Mesothelial cell of epicardium (in vitro differentiated cells): ENCODE data around the gene BRMS1. TPM values are rescaled to one million over a fixed set of nuclear protein-coding genes. Genes with fewer than 3 reads are reported as not detected.

Source experiments
- DNase-seq, 2 experiments: peaks; one replicate each; pipeline ENCODE4 v3.0.0; 2021; ENCODE audit warnings: low spot score in 2 of 2; ENCODE audit not compliant: unreplicated experiment in 2 of 2
- H3K27ac Mint-ChIP-seq: 2 replicates; pipeline ENCODE4 v1.8.0; 2021; ENCODE audit warnings: mixed read lengths
- H3K27me3 Mint-ChIP-seq: 2 replicates; pipeline ENCODE4 v1.8.0; 2021; ENCODE audit warnings: low read depth, mixed read lengths
- H3K36me3 Mint-ChIP-seq: 2 replicates; pipeline ENCODE4 v1.8.0; 2021; ENCODE audit warnings: mixed read lengths
- H3K4me1 Mint-ChIP-seq: 2 replicates; pipeline ENCODE4 v1.8.0; 2021; ENCODE audit warnings: mixed read lengths
- H3K4me3 Mint-ChIP-seq: 2 replicates; pipeline ENCODE4 v1.8.0; 2021; ENCODE audit warnings: mild to moderate bottlenecking, moderate library complexity, mixed read lengths
- H3K9me3 Mint-ChIP-seq: 2 replicates; pipeline ENCODE4 v1.8.0; 2021; ENCODE audit warnings: mixed read lengths
- total RNA-seq: library from RNA; stranded (reverse); gene quantifications from 3 replicates; pipeline ENCODE4 v1.2.1, GENCODE V29; 2021
- TF ChIP-seq, protein P1 (sequence below): fragments of 200-600 bp; sonication (generic); IDR thresholded peaks from one replicate; pipeline ENCODE4 v1.5.0; 2021; ENCODE audit warnings: antibody characterized with exemption; ENCODE audit not compliant: unreplicated experiment

The BRMS1 gene
- total RNA-seq, 1 donor from 2014 or later, result 25.0 TPM

DNA sequence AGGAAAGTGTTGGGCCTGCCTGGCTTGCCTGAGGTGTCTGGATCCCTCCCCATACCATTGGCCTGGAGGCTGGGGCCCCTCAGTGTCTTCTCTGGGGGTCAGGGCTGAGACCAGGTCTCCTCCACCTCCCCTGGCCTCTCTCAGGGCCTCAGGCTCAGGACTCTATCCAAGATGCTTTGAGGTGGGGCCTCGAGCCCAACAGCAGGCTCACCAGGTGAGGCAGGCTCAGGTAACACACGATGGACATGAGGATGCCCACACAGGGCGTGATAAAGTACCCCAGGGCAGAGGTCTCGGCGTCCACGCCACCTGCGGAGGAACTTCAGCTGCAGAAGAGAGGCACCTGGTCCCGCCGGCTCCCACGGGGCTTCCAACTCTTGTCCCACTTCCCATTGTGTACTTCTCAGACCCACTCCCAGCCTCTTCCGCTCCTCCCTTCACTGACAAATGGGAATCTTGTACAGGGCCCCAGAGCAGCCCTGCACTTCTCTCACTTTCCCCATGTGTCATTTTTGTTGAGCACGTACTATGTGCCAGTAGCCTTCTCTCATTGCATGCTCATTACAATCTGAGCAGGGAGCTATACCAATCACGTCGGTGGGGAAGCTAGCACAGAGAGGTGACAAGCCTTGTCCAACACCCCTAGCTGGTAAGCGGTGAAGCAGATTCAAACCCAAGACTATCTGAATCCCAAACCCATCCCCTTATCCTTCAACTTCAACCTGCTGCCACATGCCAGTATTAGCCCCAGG, 22.8 kb upstream of the BRMS1 start:
- no peak overlapping the region for H3K4me3 Mint-ChIP-seq
- no peaks in the 10 kb centered on the region for H3K9me3 Mint-ChIP-seq
- DNase-seq, result no peak
- H3K4me1 Mint-ChIP-seq, result peaks cover 20% of the 10 kb centered on the region
- H3K36me3 Mint-ChIP-seq, result peaks cover 5% of the 10 kb centered on the region
- peak overlapping the region; percentile 10 for H3K27ac Mint-ChIP-seq
- H3K27me3 Mint-ChIP-seq, result no peaks in the 10 kb centered on the region
- TF ChIP-seq, protein P1, sequence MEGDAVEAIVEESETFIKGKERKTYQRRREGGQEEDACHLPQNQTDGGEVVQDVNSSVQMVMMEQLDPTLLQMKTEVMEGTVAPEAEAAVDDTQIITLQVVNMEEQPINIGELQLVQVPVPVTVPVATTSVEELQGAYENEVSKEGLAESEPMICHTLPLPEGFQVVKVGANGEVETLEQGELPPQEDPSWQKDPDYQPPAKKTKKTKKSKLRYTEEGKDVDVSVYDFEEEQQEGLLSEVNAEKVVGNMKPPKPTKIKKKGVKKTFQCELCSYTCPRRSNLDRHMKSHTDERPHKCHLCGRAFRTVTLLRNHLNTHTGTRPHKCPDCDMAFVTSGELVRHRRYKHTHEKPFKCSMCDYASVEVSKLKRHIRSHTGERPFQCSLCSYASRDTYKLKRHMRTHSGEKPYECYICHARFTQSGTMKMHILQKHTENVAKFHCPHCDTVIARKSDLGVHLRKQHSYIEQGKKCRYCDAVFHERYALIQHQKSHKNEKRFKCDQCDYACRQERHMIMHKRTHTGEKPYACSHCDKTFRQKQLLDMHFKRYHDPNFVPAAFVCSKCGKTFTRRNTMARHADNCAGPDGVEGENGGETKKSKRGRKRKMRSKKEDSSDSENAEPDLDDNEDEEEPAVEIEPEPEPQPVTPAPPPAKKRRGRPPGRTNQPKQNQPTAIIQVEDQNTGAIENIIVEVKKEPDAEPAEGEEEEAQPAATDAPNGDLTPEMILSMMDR, result no peak

DNA sequence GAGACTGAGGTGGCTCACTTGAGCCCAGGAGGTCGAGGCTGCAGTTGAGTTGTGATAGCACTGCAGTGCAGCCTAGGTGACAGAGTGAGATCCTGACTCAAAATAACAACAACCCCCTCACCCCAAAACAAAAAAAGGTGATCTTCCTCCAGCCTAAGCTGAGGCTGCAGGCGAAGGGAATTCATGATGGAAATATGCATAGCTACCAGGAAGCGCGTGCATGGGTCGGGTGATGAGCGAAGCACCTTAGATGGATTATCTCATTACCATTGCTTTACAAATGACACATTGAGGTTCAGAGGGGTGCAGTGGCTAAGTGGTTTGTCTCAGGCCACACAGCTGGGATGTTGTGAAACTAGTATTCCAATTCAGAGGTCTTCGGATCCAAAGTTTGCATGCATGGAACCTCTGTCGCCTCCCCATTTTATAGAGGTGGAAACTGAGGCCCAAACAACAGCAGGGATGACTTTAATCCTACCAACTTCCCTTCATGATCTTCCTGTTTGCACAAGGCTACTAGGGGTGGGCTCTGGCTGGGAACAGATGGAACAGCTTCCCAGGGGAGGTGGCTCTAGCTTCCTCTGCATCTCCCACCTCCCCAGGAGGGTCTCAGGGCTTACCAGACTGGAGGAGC, 22.1 kb upstream of the BRMS1 start:
- Mint-ChIP-seq H3K27ac (no peak overlapping the region), H3K36me3 (peaks cover 10% of the 10 kb centered on the region), H3K4me1 (peaks cover 18% of the 10 kb centered on the region), H3K27me3 (no peaks in the 10 kb centered on the region), H3K9me3 (no peaks in the 10 kb centered on the region), H3K4me3 (no peak overlapping the region)
- TF ChIP-seq, protein P1, result no peak
- DNase-seq, result no peak

DNA sequence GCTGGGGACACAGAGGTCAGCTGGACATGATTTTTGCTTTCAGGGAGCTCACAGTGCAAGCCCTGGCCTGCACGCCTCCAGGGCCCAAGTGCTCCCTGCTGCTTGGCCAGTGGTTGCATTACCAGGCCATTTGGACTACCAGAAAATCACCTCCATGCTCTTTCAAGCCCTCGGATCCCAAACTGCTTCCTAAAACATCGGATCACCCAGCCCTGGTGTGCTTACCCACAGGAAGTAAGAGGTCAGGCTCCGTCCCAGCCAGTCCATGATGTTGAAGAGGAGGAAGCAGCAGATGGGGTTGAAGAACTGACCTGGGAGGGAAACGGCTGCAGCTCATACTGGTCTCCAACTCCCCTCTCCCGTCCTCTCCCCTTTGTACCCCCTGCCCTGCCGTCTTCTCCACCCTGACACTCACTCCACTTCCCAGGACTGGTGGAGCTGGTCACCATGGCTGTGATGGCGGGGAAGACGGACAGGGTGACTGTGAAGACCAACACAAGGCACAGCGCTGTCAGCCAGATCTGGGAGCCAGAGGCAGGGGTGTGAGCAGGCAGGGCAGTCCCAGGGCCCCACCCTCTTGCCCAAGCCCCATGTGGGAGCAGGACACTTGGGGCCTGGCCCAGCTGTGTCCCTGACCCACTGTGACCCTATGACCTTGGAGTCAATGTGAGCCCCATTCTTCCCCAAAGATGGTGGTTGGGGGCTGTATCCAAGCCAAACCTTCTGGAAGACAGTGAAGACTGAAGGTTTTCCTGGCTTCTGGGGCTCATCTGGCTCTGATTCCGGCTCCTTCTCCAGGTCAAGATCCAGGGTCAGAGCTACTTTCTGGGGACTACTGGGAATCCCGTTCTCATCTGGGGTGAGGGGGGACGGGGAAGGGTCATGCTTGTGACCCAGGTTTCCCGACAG, 21.1 kb upstream of the BRMS1 start:
- Mint-ChIP-seq H3K9me3 (no peaks in the 10 kb centered on the region), H3K4me1 (peaks cover 17% of the 10 kb centered on the region), H3K36me3 (peaks cover 10% of the 10 kb centered on the region), H3K4me3 (no peak overlapping the region), H3K27ac (no peak overlapping the region), H3K27me3 (no peaks in the 10 kb centered on the region)
- TF ChIP-seq, protein P1, result no peak
- DNase-seq, result no peak

DNA sequence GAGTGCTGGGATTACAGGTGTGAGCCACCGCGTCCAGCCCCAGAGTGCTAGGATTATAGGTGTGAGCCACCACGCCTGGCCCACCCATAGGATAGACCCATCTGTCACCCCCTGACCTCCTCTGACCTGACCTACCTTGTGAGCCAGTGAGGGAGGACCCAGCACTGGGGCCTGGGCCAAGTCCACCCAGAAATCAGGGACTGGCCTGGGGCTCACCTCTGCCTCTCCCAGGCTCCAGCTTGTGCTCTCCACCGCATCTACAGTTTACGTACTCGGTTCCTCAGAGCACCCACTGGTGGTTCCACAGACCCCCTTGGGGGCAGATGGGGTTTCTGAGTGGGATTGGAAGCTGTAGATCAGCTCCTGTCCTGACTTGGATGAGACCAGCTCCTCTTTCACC, 20.3 kb upstream of the BRMS1 start:
- Mint-ChIP-seq H3K36me3 (peaks cover 10% of the 10 kb centered on the region), H3K27me3 (no peaks in the 10 kb centered on the region), H3K27ac (no peak overlapping the region), H3K4me1 (peaks cover 10% of the 10 kb centered on the region), H3K4me3 (no peak overlapping the region), H3K9me3 (no peaks in the 10 kb centered on the region)
- DNase-seq, result no peak
- TF ChIP-seq, protein P1, result no peak

DNA sequence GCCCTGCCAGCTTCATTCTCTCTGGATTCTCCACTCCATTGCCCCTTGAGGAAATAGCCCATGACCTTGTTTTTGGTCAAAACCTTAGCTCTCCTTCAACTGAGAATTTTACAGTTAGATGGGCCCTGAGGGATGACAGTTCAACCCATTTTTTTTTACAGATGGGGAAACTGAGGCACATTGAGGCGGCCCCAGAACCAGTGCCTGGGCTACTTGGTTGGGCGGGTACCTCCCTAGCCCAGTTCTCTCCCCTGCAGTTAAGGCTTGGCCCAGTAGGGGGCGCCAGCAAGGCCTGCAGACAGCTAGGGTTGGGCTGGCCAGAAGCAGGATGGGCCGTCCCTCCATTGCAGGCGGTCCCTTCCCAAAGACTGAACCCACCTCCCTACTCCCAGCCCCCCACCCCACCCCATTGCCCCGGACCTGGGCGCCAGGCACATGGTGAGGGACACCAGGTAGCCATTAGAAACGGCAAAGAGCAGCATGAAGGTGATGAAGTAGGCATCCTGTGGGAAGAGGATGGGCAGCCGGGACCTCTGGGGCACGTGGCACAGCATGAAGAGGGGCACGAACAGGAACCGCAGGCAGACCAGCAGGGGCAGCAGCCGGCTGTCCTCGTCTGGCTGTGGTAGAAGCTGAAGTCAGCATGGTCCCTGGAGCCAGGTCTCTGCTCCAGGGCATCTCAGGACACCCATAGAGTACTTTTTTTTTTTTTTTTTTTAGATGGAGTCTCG, 19.1 kb upstream of the BRMS1 start:
- peaks cover 2% of the 10 kb centered on the region for H3K4me1 Mint-ChIP-seq
- peaks cover 10% of the 10 kb centered on the region for H3K36me3 Mint-ChIP-seq
- H3K9me3 Mint-ChIP-seq, result no peaks in the 10 kb centered on the region
- H3K27me3 Mint-ChIP-seq, result no peaks in the 10 kb centered on the region
- TF ChIP-seq, protein P1, result peak; percentile 73
- H3K27ac Mint-ChIP-seq, result no peak overlapping the region
- peak in 1 of 2 experiments; percentile 57 for DNase-seq
- H3K4me3 Mint-ChIP-seq, result no peak overlapping the region
